ENCODE data around the gene MIR17HG. TPM values are rescaled to one million over a fixed set of nuclear protein-coding genes. Genes with fewer than 3 reads are reported as not detected.

Gene MIR17HG
- total RNA-seq, 1 experiment from 2014 or later = 3.4 TPM

DNA sequence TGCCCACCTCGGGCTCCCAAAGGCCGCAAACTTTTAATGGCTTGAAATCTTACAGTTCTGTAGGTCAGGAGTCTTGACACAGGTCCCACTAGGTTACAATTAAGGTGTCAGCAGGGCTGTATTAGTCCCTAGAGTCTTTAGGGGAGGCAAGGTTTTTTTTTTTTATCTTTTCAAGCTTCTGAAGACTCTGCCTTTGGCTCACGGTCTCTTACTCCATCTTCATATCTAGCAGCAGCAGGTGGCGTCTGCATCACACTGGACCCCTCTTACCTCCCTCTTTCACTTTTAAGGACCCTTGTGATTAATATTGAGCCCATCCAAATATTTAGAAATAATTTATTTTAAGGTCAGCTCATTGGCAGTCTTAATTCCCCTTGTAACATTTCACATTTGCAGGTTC, 11.6 kb downstream of the MIR17HG start:
- no peak for DNase-seq
- Mint-ChIP-seq H3K27ac (ENCODE audit: unreplicated experiment) (no peak overlapping the region), H3K27me3 (ENCODE audit: unreplicated experiment) (no peaks in the 10 kb centered on the region), H3K9me3 (ENCODE audit: low read depth, unreplicated experiment) (no peaks in the 10 kb centered on the region), H3K4me1 (ENCODE audit: low read depth, unreplicated experiment) (peaks cover 10% of the 10 kb centered on the region), H3K36me3 (ENCODE audit: insufficient read depth, unreplicated experiment) (peaks cover 14% of the 10 kb centered on the region), H3K4me3 (ENCODE audit: low read depth, unreplicated experiment) (no peak overlapping the region)
- TF ChIP-seq, protein P1, sequence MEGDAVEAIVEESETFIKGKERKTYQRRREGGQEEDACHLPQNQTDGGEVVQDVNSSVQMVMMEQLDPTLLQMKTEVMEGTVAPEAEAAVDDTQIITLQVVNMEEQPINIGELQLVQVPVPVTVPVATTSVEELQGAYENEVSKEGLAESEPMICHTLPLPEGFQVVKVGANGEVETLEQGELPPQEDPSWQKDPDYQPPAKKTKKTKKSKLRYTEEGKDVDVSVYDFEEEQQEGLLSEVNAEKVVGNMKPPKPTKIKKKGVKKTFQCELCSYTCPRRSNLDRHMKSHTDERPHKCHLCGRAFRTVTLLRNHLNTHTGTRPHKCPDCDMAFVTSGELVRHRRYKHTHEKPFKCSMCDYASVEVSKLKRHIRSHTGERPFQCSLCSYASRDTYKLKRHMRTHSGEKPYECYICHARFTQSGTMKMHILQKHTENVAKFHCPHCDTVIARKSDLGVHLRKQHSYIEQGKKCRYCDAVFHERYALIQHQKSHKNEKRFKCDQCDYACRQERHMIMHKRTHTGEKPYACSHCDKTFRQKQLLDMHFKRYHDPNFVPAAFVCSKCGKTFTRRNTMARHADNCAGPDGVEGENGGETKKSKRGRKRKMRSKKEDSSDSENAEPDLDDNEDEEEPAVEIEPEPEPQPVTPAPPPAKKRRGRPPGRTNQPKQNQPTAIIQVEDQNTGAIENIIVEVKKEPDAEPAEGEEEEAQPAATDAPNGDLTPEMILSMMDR (IDR thresholded peaks at IDR 0.05; ENCODE audit: unreplicated experiment) = no peak
- CTCF ChIA-PET = no interaction called here
- intact Hi-C loops (cut with micrococcal nuclease; ENCODE audit: unreplicated experiment) = no loop called here
- BruUV-seq (replicated peaks) = no TSS peak

DNA sequence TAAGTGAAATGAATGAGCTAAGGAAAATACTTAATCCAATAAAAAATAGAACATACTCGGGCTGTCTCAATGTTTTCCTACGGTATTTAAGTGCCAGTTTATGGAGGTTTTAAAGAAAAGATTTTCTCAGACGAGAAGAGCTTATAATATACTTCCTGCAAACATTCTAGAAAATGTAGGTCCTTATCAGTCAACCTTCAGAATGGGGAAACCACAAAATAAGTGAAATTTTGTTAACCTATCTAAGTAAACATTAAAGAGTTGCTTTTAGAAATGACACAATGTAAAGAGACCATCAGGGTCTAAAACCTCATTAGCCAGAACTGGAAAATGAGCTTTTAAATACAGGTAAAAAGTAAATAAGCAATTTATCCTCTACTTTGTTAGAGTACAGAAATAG, 12.1 kb downstream of the MIR17HG start:
- no peak for DNase-seq
- TF ChIP-seq, protein P1 (IDR thresholded peaks at IDR 0.05; ENCODE audit: unreplicated experiment) = no peak
- intact Hi-C loops (cut with micrococcal nuclease; ENCODE audit: unreplicated experiment) = no loop called here
- Mint-ChIP-seq H3K27me3 (ENCODE audit: unreplicated experiment) (no peaks in the 10 kb centered on the region), H3K9me3 (ENCODE audit: low read depth, unreplicated experiment) (no peaks in the 10 kb centered on the region), H3K4me1 (ENCODE audit: low read depth, unreplicated experiment) (peaks cover 10% of the 10 kb centered on the region), H3K4me3 (ENCODE audit: low read depth, unreplicated experiment) (no peak overlapping the region), H3K36me3 (ENCODE audit: insufficient read depth, unreplicated experiment) (peaks cover 8% of the 10 kb centered on the region), H3K27ac (ENCODE audit: unreplicated experiment) (no peak overlapping the region)
- BruUV-seq (replicated peaks) = no TSS peak
- CTCF ChIA-PET = no interaction called here

DNA sequence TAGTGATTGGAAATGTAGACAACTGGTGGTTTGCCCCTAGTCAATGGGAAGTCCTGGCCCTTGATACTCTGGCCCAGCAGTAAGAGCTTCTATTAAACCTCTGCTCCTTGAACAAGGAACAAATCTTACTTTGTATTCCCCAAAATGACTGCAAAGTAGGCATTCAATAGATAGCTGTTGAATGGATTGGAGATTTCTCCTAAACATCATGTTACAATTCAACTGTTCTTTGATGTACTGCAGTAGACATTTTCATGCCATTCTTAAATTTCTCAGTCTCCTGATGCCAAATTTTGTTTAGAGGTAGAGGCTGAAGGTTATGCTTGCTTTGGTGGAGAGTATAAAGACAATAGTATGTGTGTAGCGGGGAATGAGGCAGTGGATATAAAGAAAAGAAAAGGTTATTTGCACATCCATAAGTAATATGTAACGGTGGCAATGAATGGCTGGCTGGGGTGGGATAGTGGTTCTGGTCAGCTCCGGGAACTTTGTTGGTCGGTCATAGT, 12.8 kb downstream of the MIR17HG start:
- Mint-ChIP-seq H3K9me3 (ENCODE audit: low read depth, unreplicated experiment) (no peaks in the 10 kb centered on the region), H3K36me3 (ENCODE audit: insufficient read depth, unreplicated experiment) (peaks cover 5% of the 10 kb centered on the region)
- CTCF ChIA-PET = no interaction called here

GRCh38 chr13:91361755-91362271, 14.3 kb downstream of the MIR17HG start:
- no peak for DNase-seq
- no TSS peak for BruUV-seq (replicated peaks)
- intact Hi-C loops (cut with micrococcal nuclease; ENCODE audit: unreplicated experiment) = no loop called here
- Mint-ChIP-seq H3K4me3 (ENCODE audit: low read depth, unreplicated experiment) (no peak overlapping the region), H3K4me1 (ENCODE audit: low read depth, unreplicated experiment) (peaks cover 5% of the 10 kb centered on the region), H3K9me3 (ENCODE audit: low read depth, unreplicated experiment) (no peaks in the 10 kb centered on the region), H3K27me3 (ENCODE audit: unreplicated experiment) (no peaks in the 10 kb centered on the region), H3K27ac (ENCODE audit: unreplicated experiment) (no peak overlapping the region), H3K36me3 (ENCODE audit: insufficient read depth, unreplicated experiment) (peaks cover 5% of the 10 kb centered on the region)
- CTCF ChIA-PET = no interaction called here
- TF ChIP-seq, protein P1 (IDR thresholded peaks at IDR 0.05; ENCODE audit: unreplicated experiment) = no peak

More for the DNA sequence above, 12.8 kb downstream of the MIR17HG start:
- Mint-ChIP-seq H3K27ac (ENCODE audit: unreplicated experiment) (no peak overlapping the region), H3K27me3 (ENCODE audit: unreplicated experiment) (no peaks in the 10 kb centered on the region), H3K4me3 (ENCODE audit: low read depth, unreplicated experiment) (no peak overlapping the region), H3K4me1 (ENCODE audit: low read depth, unreplicated experiment) (peaks cover 10% of the 10 kb centered on the region)
- TF ChIP-seq, protein P1 (IDR thresholded peaks at IDR 0.05; ENCODE audit: unreplicated experiment) = no peak
- no TSS peak for BruUV-seq (replicated peaks)
- DNase-seq = no peak
- intact Hi-C loops (cut with micrococcal nuclease; ENCODE audit: unreplicated experiment) = no loop called here

Measured in Calu3 (cell line).